ACC112 (cell line): ENCODE measurements around the gene SYNPR.
A peak's percentile ranks its signal among the peaks of the same experiment; 100 is the strongest.
"Not testable (repeated sequence)": the region's sequence is repeated elsewhere in the genome, so short reads cannot be mapped to it uniquely, and the experiment has no call there.

ENCODE experiments used
- H2AFZ ChIP-seq: fragments of 200-600 bp; sonication (generic); one replicate; pipeline ENCODE4 v1.6.0; 2017; ENCODE audit warnings: antibody characterized with exemption, low read length; ENCODE audit not compliant: unreplicated experiment
- H3K27ac ChIP-seq: fragments of 200-600 bp; sonication (generic); 2 replicates; pipeline ENCODE4 v1.5.1; 2014; ENCODE audit warnings: low read depth, mild to moderate bottlenecking, antibody characterized with exemption, low read length, moderate library complexity
- H3K27me3 ChIP-seq: fragments of 200-600 bp; sonication (generic); 2 replicates; pipeline ENCODE4 v1.6.1; 2014; ENCODE audit warnings: mild to moderate bottlenecking, antibody characterized with exemption, low read length, moderate library complexity, mixed read lengths; ENCODE audit not compliant: insufficient read depth
- H3K36me3 ChIP-seq: fragments of 200-600 bp; sonication (generic); 2 replicates; pipeline ENCODE4 v1.6.1; 2016; ENCODE audit warnings: mild to moderate bottlenecking, antibody characterized with exemption, low read length, moderate library complexity, mixed read lengths; ENCODE audit not compliant: insufficient read depth
- H3K4me1 ChIP-seq: fragments of 200-600 bp; sonication (generic); one replicate; pipeline ENCODE4 v1.6.1; 2016; ENCODE audit warnings: low read length, mixed read lengths; ENCODE audit not compliant: insufficient read depth, unreplicated experiment, control insufficient read depth
- H3K4me3 ChIP-seq: fragments of 200-600 bp; sonication (generic); 2 replicates; pipeline ENCODE4 v1.5.1; 2014; ENCODE audit warnings: mild to moderate bottlenecking, low read depth, low read length
- H3K79me2 ChIP-seq: fragments of 200-600 bp; sonication (generic); one replicate; pipeline ENCODE4 v1.6.0; 2016; ENCODE audit warnings: low read length; ENCODE audit not compliant: control insufficient read depth, unreplicated experiment, insufficient read depth

SYNPR gene

GRCh38 chr3:63635186-63635585 is 357.1 kb downstream of the SYNPR start:
- no peak overlapping the region for H3K27ac ChIP-seq
- no peaks in the 10 kb centered on the region for H3K36me3 ChIP-seq
- H3K27me3 ChIP-seq = peaks cover 38% of the 10 kb centered on the region
- H3K4me3 ChIP-seq = no peak overlapping the region
- H3K4me1 ChIP-seq = no peaks in the 10 kb centered on the region
- H2AFZ ChIP-seq = no peak overlapping the region
- no peaks in the 10 kb centered on the region for H3K79me2 ChIP-seq

GRCh38 chr3:63639806-63640205 is 361.7 kb downstream of the SYNPR start:
- peaks cover 12% of the 10 kb centered on the region for H3K27me3 ChIP-seq
- H3K27ac ChIP-seq = no peak overlapping the region
- H3K4me3 ChIP-seq = no peak overlapping the region
- no peaks in the 10 kb centered on the region for H3K4me1 ChIP-seq
- no peak overlapping the region for H2AFZ ChIP-seq
- no peaks in the 10 kb centered on the region for H3K79me2 ChIP-seq
- no peaks in the 10 kb centered on the region for H3K36me3 ChIP-seq

GRCh38 chr3:63642488-63642887 is 364.4 kb downstream of the SYNPR start:
- Histone ChIP-seq H3K36me3 (no peaks in the 10 kb centered on the region), H3K4me3 (no peak overlapping the region), H3K27ac (no peak overlapping the region), H3K27me3 (peaks cover 7% of the 10 kb centered on the region; the same call in 1 of the 2 replicates), H2AFZ (no peak overlapping the region), H3K4me1 (no peaks in the 10 kb centered on the region), H3K79me2 (no peaks in the 10 kb centered on the region)

- no peak overlapping the region for H3K4me3 ChIP-seq
- no peak overlapping the region for H3K27ac ChIP-seq
- no peaks in the 10 kb centered on the region for H3K79me2 ChIP-seq
These were observed 366.2 kb downstream of the SYNPR start for GRCh38 chr3:63644212-63644797.

DNA sequence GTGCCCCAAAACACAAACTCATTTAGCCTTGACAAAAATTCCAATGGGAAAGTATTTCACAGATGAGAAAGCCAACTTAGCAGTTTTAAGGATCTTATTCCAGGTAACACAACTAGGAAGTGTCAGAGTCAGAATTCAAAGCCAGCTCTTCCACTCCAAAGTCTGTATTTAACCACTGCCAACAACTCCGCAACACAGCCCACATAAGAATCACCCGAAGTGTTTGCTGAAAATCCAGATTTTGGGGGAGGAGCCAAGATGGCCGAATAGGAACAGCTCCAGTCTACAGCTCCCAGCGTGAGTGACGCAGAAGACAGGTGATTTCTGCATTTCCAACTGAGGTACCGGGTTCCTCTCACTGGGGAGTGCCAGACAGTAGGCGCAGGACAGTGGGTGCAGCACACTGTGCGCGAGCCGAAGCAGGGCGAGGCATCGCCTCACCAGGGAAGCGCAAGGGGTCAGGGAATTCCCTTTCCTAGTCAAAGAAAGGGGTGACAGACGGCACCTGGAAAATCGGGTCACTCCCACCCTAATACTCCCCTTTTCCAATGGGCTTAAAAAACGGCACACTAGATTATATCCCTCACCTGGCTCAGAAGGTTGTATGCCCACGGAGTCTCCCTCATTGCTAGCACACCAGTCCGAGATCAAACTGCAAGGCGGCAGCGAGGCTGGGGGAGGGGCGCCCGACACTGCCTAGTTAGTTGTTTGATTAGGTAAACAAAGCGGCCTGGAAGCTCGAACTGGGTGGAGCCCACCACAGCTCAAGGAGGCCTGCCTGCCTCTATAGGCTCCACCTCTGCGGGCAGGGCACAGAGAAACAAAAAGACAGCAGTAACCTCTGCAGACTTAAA is 367.0 kb downstream of the SYNPR start:
- H3K4me3 ChIP-seq, H3K27ac ChIP-seq, H2AFZ ChIP-seq, H3K27me3 ChIP-seq, H3K36me3 ChIP-seq, H3K4me1 ChIP-seq, H3K79me2 ChIP-seq: not testable (repeated sequence)

More at GRCh38 chr3:63644212-63644797, 366.2 kb downstream of the SYNPR start:
- Histone ChIP-seq H3K27me3 (peaks cover 7% of the 10 kb centered on the region; the same call in 1 of the 2 replicates), H3K4me1 (no peaks in the 10 kb centered on the region), H2AFZ (no peak overlapping the region), H3K36me3 (no peaks in the 10 kb centered on the region)

DNA sequence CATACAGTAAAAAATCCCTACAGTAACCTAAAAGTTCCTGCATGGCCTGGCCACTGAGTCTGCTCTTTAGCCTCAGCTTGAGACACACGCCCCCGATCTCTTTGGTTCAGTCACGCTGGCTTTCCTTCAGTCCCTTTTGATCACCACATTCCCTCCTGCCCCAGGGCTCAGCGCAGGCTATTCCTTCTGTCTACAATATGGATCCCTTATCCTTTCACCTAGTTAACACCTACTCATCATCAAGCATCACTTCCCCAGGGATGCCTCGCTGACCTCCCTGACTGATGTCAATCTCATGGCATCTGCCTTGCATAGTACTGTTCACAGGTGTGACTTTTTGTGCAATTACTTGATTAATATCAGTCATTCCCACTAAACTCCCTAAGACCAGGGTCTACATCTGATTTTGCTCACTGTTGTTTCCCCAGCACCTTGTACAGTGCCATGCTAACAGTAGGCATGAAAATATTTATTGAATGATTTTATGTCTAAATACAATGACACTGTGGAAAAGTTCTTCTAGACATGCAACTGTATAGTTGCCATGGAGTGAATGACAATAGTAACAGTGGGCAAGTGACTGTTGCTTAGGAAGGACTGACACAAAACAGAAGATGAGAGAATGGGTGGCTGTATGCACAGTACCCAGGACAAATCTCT is 374.1 kb downstream of the SYNPR start, which contains the start of gene SNTN:
Gene SNTN (plus strand): TSS at position 610 of the 660 bp plus-strand sequence. CDS start 13 bp downstream, at position 623.
- Histone ChIP-seq H3K4me3 (no peak within 1 kb of the TSS), H3K27me3 (no peaks in the 10 kb centered on the region), H3K36me3 (no peaks in the 10 kb centered on the region), H2AFZ (no peak within 1 kb of the TSS), H3K27ac (no peak within 1 kb of the TSS), H3K4me1 (peaks cover 25% of the 10 kb centered on the region), H3K79me2 (no peaks in the 10 kb centered on the region)

DNA sequence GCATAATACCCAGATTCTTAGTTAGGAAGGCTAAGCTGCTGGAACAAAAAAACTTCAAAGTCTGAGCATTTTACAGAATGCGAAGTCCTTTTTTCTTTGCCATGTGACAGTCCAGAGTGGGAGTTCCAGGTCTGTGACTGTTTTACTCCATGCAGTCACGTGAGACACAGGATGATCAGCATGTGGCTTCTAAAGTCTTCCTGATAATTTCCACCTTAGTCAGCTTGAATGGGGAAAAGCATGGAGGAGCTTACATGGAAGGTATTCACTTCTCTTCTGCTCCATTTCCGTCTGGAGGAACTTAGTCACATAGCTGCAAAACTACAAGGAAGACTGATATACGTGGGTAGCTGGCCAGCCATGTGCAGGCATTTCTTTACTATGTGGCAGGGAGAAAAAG is 376.1 kb downstream of the SYNPR start:
- Histone ChIP-seq H3K36me3 (no peaks in the 10 kb centered on the region), H3K79me2 (no peaks in the 10 kb centered on the region), H3K27me3 (no peaks in the 10 kb centered on the region), H3K4me3 (no peak overlapping the region), H3K27ac (no peak overlapping the region), H2AFZ (no peak overlapping the region), H3K4me1 (peaks cover 30% of the 10 kb centered on the region)

DNA sequence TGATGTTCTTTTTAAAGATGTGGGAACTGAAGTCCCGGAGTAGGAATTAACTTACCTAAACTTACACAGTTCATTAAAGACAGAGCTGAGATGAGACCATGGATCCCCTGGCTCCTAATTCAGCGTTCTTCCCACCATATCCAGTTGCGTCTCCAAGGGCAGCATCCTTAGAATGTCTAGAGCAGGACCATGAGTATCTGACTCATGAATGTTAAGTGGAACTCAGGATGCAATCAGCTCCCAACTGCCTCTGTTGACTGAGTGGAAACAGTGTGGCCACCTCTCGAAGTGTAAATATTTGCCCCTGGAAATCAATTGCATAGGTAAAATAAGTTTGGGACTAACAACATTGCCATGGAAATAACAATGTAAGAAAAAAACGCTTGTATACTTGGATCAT is 376.8 kb downstream of the SYNPR start:
- Histone ChIP-seq H3K27ac (peak overlapping the region; percentile 85), H3K27me3 (no peaks in the 10 kb centered on the region), H3K4me3 (no peak overlapping the region), H3K36me3 (no peaks in the 10 kb centered on the region), H2AFZ (no peak overlapping the region), H3K79me2 (no peaks in the 10 kb centered on the region), H3K4me1 (peaks cover 30% of the 10 kb centered on the region)

- no peaks in the 10 kb centered on the region for H3K36me3 ChIP-seq
- peak overlapping the region; percentile 24; the same call in 1 of the 2 replicates for H3K4me3 ChIP-seq
- H3K79me2 ChIP-seq = no peaks in the 10 kb centered on the region
- H3K27me3 ChIP-seq = no peaks in the 10 kb centered on the region
- H3K4me1 ChIP-seq = peaks cover 30% of the 10 kb centered on the region
- H3K27ac ChIP-seq = peak overlapping the region; percentile 85
- H2AFZ ChIP-seq = no peak overlapping the region
These were observed 377.4 kb downstream of the SYNPR start for GRCh38 chr3:63655519-63655918.

DNA sequence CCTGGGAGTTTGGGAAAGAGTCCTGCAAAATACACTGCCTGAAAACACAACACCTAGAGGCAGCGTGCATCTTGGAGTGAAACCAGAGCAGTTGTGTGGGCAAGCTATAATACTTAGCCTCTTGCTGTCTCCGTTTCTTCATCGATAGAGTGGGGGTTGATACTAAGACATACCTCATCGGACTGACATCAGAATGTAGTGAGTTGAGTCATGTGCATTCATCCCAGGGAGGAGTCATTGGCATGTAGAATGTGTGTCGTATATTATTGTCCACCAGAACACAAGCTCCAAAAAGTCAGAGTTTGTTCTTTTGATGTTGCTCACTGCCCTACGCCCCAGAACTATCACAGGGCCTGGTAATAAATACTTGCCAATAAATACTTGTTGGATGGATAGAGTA is 378.7 kb downstream of the SYNPR start:
- Histone ChIP-seq H3K27ac (peak overlapping the region; percentile 85), H3K4me3 (peak overlapping the region; percentile 45; the same call in 1 of the 2 replicates), H2AFZ (peak overlapping the region; percentile 78), H3K27me3 (no peaks in the 10 kb centered on the region), H3K79me2 (no peaks in the 10 kb centered on the region), H3K4me1 (peaks cover 30% of the 10 kb centered on the region), H3K36me3 (no peaks in the 10 kb centered on the region)
